ENCODE measurements around the gene C19orf67. TPM values are rescaled to one million over a fixed set of nuclear protein-coding genes. Genes with fewer than 3 reads are reported as not detected.

C19orf67 gene
- total RNA-seq, 1 experiment from 2014 or later, result 0.39 TPM

GRCh38 chr19:14112051-14112808 lies 26.6 kb upstream of the C19orf67 start:
- Histone ChIP-seq H2BK5ac (ENCODE audit: insufficient read length, low read length) (no peak overlapping the region), H4K8ac (replicated peaks; ENCODE audit: insufficient read length, low read depth, low read length) (no peak overlapping the region), H4K20me1 (ENCODE audit: control insufficient read depth, insufficient read depth, insufficient read length) (no peaks in the 10 kb centered on the region), H3K9ac (ENCODE audit: extremely low read depth, insufficient read length, low read length) (no peak overlapping the region), H3K4me2 (ENCODE audit: insufficient read depth, insufficient read length, low read length) (no peak overlapping the region), H3K56ac (ENCODE audit: insufficient read length, low read depth, low read length) (no peak overlapping the region), H3K27me3 (ENCODE audit: insufficient read depth, low read length) (no peaks in the 10 kb centered on the region; the same call in 1 of the 2 replicates), H2BK12ac (ENCODE audit: insufficient read length, low read depth, low read length) (peak overlapping the region; percentile 75), H3K14ac (ENCODE audit: insufficient read depth, low read length) (peak overlapping the region; percentile 50), H2BK120ac (ENCODE audit: low read depth, low read length, poor library complexity, severe bottlenecking) (no peak overlapping the region), H2AK5ac (ENCODE audit: insufficient read length, low read length) (no peak overlapping the region), H4K5ac (ENCODE audit: insufficient read length, low read depth, low read length) (no peak overlapping the region), H3T11ph (ENCODE audit: low read length) (no peak overlapping the region), H3K9me3 (ENCODE audit: control insufficient read depth, low read depth, low read length) (no peaks in the 10 kb centered on the region), H2BK20ac (ENCODE audit: low read depth, low read length, poor library complexity, severe bottlenecking) (no peak overlapping the region), H3K27ac (ENCODE audit: insufficient read length, low read depth, low read length) (no peak overlapping the region), H3K4me1 (ENCODE audit: insufficient read depth, low read length) (peaks cover 9% of the 10 kb centered on the region; the same call in 1 of the 2 replicates), H3K4ac (ENCODE audit: low read depth, low read length) (no peak overlapping the region), H3K79me1 (ENCODE audit: insufficient read depth, low read depth, low read length, poor library complexity, severe bottlenecking) (no peaks in the 10 kb centered on the region), H2AFZ (ENCODE audit: low read length) (no peak overlapping the region), H2BK15ac (ENCODE audit: low read depth, low read length) (no peak overlapping the region), H4K91ac (ENCODE audit: insufficient read length, low read depth, low read length) (no peak overlapping the region), H3K23me2 (ENCODE audit: insufficient read length, low read depth, low read length, poor library complexity, severe bottlenecking) (peaks cover 8% of the 10 kb centered on the region), H3K23ac (ENCODE audit: insufficient read length, low read depth, low read length) (no peak overlapping the region), H3K79me2 (ENCODE audit: insufficient read depth, low read length) (peaks cover 2% of the 10 kb centered on the region; the same call in 1 of the 2 replicates), H3K18ac (ENCODE audit: insufficient read length, low read depth, low read length) (no peak overlapping the region)
- no peaks in the 10 kb centered on the region for H3K9me3 Mint-ChIP-seq
- DNase-seq, result no peak
- peaks cover 31 to 34% of the 10 kb centered on the region in 2 experiments for H3K4me1 Mint-ChIP-seq
- no peaks in the 10 kb centered on the region; a peak in 1 of 7 replicates for H3K36me3 Mint-ChIP-seq (ENCODE audit: insufficient read depth in 1 of 3, low read depth in 3 of 3)
- H3K27ac Mint-ChIP-seq, result peak overlapping the region; percentile 61 to 86 (median 79); a peak in 2 of 7 replicates
- H3K4me3 Mint-ChIP-seq, result no peak overlapping the region
- WGBS (ENCODE audit: extremely low coverage, insufficient read length, low lambda C conversion rate), result no CpG with 5 or more reads among the region's 12 CpGs
- H3K27me3 Mint-ChIP-seq (ENCODE audit: low read depth), result peaks cover 2% of the 10 kb centered on the region; the same call in 1 of the 2 replicates
- TF ChIP-seq CTCF (conservative IDR thresholded peaks at IDR 0.05), result no peak

Data from H9 (cell line).